HepG2 (cell line): ENCODE measurements around the gene SPRED3. TPM values are rescaled to one million over a fixed set of nuclear protein-coding genes. Genes with fewer than 3 reads are reported as not detected.
A peak's percentile ranks its signal among the peaks of the same experiment; 100 is the strongest.

ENCODE experiments used
- ATF7-NPFF ChIP-seq: sonication (generic); formaldehyde crosslinking; IDR thresholded peaks from 2 replicates; pipeline ENCODE4 v1.8.1; 2023; ENCODE audit warnings: mild to moderate bottlenecking, low read depth, missing genetic modification reagents, moderate library complexity
- CREM ChIP-seq, 2 experiments: sonication (generic) in 1 of 2; formaldehyde crosslinking in 1 of 2; IDR thresholded peaks; 2 replicates each; pipeline versions ENCODE4 v1.4.0 to v1.6.1; 2016 to 2020; ENCODE audit warnings: antibody characterized with exemption in 1 of 2, mild to moderate bottlenecking in 1 of 2, missing genetic modification reagents in 1 of 2
- HIVEP1 ChIP-seq: sonication (generic); formaldehyde crosslinking; IDR thresholded peaks from 2 replicates; pipeline ENCODE4 v1.4.0; 2020; ENCODE audit warnings: mild to moderate bottlenecking, missing genetic modification reagents
- HNRNPK ChIP-seq: fragments of 200-400 bp; formaldehyde crosslinking; IDR thresholded peaks from 2 replicates; pipeline ENCODE4 v1.6.1; 2018; ENCODE audit warnings: low read length, low read depth, moderate library complexity, mild to moderate bottlenecking; ENCODE audit not compliant: poor library complexity, severe bottlenecking
- HOXA5 ChIP-seq: sonication (generic); formaldehyde crosslinking; IDR thresholded peaks from 2 replicates; pipeline ENCODE4 v1.4.0; 2020; ENCODE audit warnings: missing genetic modification reagents
- ISX ChIP-seq: sonication (generic); formaldehyde crosslinking; conservative IDR thresholded peaks from 2 replicates; pipeline ENCODE4 v1.5.0; 2020; ENCODE audit warnings: missing genetic modification reagents
- KAT2B ChIP-seq: fragments of 150-350 bp; IDR thresholded peaks from 2 replicates; pipeline ENCODE4 v1.6.1; 2014; ENCODE audit warnings: low read depth, low read length, borderline replicate concordance
- KDM6A ChIP-seq: IDR thresholded peaks from 2 replicates; pipeline ENCODE4 v1.6.1; 2016; ENCODE audit warnings: low read depth
- RBAK ChIP-seq: sonication (generic); formaldehyde crosslinking; IDR thresholded peaks from 2 replicates; pipeline ENCODE4 v1.5.1; 2020; ENCODE audit warnings: mild to moderate bottlenecking, missing genetic modification reagents
- RBM22 ChIP-seq: fragments of 200-400 bp; formaldehyde crosslinking; optimal IDR thresholded peaks from 2 replicates; pipeline ENCODE3; 2017; ENCODE audit warnings: mild to moderate bottlenecking, low read length, moderate library complexity
- REPIN1 ChIP-seq: sonication (generic); formaldehyde crosslinking; IDR thresholded peaks from 2 replicates; pipeline ENCODE4 v1.8.0; 2022; ENCODE audit warnings: missing genetic modification reagents, low read depth, mild to moderate bottlenecking, borderline replicate concordance
- SOX5 ChIP-seq: IDR thresholded peaks from 2 replicates; pipeline ENCODE4 v1.6.1; 2016; ENCODE audit warnings: borderline replicate concordance
- SP4 ChIP-seq: sonication (generic); formaldehyde crosslinking; IDR thresholded peaks from 2 replicates; pipeline ENCODE4 v1.8.1; 2023; ENCODE audit warnings: mild to moderate bottlenecking, missing genetic modification reagents
- TBX3 ChIP-seq: fragments of 450-650 bp; IDR thresholded peaks from 2 replicates; pipeline ENCODE4 v1.6.1; 2017; ENCODE audit warnings: antibody characterized with exemption, mild to moderate bottlenecking, inconsistent platforms, borderline replicate concordance
- TCF7L2 ChIP-seq: IDR thresholded peaks from 2 replicates; pipeline ENCODE4 v1.6.1; 2011; ENCODE audit warnings: mild to moderate bottlenecking, low read depth, low read length, moderate library complexity
- WIZ ChIP-seq: sonication (generic); formaldehyde crosslinking; IDR thresholded peaks from 2 replicates; pipeline ENCODE4 v1.5.1; 2020; ENCODE audit warnings: mild to moderate bottlenecking, missing genetic modification reagents
- ZFP36L1 ChIP-seq: sonication (generic); formaldehyde crosslinking; IDR thresholded peaks from 2 replicates; pipeline ENCODE4 v1.8.0; 2022; ENCODE audit warnings: mild to moderate bottlenecking, missing genetic modification reagents, moderate library complexity
- ZKSCAN1 ChIP-seq: fragments of 150-350 bp; IDR thresholded peaks from 2 replicates; pipeline ENCODE4 v1.6.1; 2014; ENCODE audit warnings: low read length
- ZMYM3 ChIP-seq: sonication (generic); formaldehyde crosslinking; IDR thresholded peaks from 2 replicates; pipeline ENCODE4 v1.5.1; 2020; ENCODE audit warnings: mild to moderate bottlenecking, missing genetic modification reagents
- ZNF296 ChIP-seq: sonication (generic); formaldehyde crosslinking; conservative IDR thresholded peaks from 2 replicates; pipeline ENCODE4 v1.5.0; 2020; ENCODE audit warnings: mild to moderate bottlenecking, missing genetic modification reagents
- ZNF335 ChIP-seq: sonication (generic); formaldehyde crosslinking; IDR thresholded peaks from 2 replicates; pipeline ENCODE4 v1.4.0; 2020; ENCODE audit warnings: missing genetic modification reagents
- ZNF530 ChIP-seq: sonication (generic); formaldehyde crosslinking; IDR thresholded peaks from 2 replicates; pipeline ENCODE4 v1.5.0; 2020; ENCODE audit warnings: low read depth, mild to moderate bottlenecking, missing genetic modification reagents
- ZNF558 ChIP-seq: sonication (generic); formaldehyde crosslinking; IDR thresholded peaks from 2 replicates; pipeline ENCODE4 v1.9.0; 2022; ENCODE audit warnings: mild to moderate bottlenecking, missing genetic modification reagents, borderline replicate concordance
- ZNF7 ChIP-seq: IDR thresholded peaks from 2 replicates; pipeline ENCODE4 v1.6.1; 2016; ENCODE audit warnings: missing biosample characterization, missing genetic modification reagents
- polyA plus RNA-seq, 8 experiments: library from polyadenylated mRNA; depleted of rRNA in 3 of 8; stranded (reverse) in 7 of 8; unstranded in 1 of 8; fragments of >200 nt; fragmentation: Illumina TruSeq in 4 of 8; extraction: Trizol in 4 of 8; gene quantifications; 2 replicates each; pipeline versions ENCODE4 v1.2.1 to v1.2.3, GENCODE V29; 2011 to 2016; ENCODE audit warnings: low read depth in 4 of 8, missing spikeins in 1 of 8, mixed read lengths in 1 of 8; ENCODE audit not compliant: insufficient read depth in 1 of 8
- total RNA-seq, 5 experiments: library from RNA; depleted of rRNA; stranded (reverse); fragments of >200 nt; fragmentation: Illumina TruSeq; extraction: Trizol; gene quantifications; 2 replicates each; pipeline ENCODE4 v1.2.3, GENCODE V29; 2016; ENCODE audit warnings: low read depth in 1 of 5
- TF ChIP-seq, protein P1 (sequence below): sonication (generic); formaldehyde crosslinking; IDR thresholded peaks from 2 replicates; pipeline ENCODE4 v1.8.0; 2022; ENCODE audit warnings: missing genetic modification reagents, mild to moderate bottlenecking, moderate library complexity, borderline replicate concordance
- TF ChIP-seq, protein P2 (sequence below): sonication (generic); formaldehyde crosslinking; IDR thresholded peaks from 2 replicates; pipeline ENCODE4 v1.5.0; 2020; ENCODE audit warnings: mild to moderate bottlenecking, missing genetic modification reagents, borderline replicate concordance
- TF ChIP-seq, protein P3 (sequence below): sonication (generic); formaldehyde crosslinking; IDR thresholded peaks from 2 replicates; pipeline ENCODE4 v1.4.0; 2020; ENCODE audit warnings: low read depth, mild to moderate bottlenecking, missing genetic modification reagents

SPRED3 gene
- total and polyA plus RNA-seq, 2 of the 13 experiments (the other 11 are each of a cell fraction or from before 2014, with no cell fraction given): 0.15 to 0.17 TPM

DNA sequence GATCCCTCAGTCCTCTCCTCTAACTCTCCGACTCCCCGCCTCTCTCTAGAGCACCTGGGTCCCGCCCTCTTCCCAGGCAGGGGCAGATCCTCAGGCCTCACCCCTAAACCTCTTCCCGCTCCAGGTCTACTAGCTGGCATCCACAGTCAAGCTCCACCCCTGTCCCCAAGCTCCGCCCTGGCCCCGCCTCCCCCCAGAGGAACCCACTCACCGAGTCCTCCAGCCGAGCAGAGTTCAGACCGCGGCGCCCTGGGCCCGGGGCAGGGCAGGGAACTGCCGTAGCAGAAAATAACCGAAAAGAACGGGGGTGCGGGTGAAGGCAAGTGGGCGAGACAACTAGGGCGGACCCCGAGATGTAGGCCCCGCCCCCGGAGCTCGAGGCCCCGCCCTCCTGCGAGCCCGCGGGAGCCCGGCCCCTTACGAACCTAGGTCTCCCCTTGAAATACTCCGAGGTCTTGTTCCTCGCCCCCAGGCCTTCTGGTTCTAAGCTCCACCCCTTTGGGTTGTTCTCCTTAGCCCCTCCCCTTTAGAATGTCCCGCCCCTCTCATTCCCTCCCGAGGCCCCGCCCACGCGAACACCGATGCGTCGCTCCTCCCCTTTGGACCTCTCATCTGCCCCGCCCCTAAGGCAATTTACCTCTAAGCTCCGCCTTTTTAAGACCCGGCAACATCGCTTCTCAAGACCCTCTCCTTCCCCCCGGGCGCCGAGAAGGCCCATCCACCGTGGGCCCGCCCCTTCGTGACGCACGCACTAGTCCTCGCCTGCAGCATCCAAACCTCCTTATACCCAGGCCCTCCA is 748 bp upstream of the SPRED3 start, which contains the start of gene GGN (continued):
- TF ChIP-seq RBAK (CRISPR knock-in tag): no peak
- peak; percentile 78; the same call in 1 of the 2 replicates for TF ChIP-seq SP4
- no peak for TF ChIP-seq TCF7L2
- no peak for TF ChIP-seq HOXA5 (CRISPR knock-in tag)
- no peak for TF ChIP-seq CREM (IDR thresholded peaks at IDR 0.05)
- TF ChIP-seq CREM (CRISPR knock-in tag; IDR thresholded peaks at IDR 0.05): no peak
- TF ChIP-seq, protein P1, sequence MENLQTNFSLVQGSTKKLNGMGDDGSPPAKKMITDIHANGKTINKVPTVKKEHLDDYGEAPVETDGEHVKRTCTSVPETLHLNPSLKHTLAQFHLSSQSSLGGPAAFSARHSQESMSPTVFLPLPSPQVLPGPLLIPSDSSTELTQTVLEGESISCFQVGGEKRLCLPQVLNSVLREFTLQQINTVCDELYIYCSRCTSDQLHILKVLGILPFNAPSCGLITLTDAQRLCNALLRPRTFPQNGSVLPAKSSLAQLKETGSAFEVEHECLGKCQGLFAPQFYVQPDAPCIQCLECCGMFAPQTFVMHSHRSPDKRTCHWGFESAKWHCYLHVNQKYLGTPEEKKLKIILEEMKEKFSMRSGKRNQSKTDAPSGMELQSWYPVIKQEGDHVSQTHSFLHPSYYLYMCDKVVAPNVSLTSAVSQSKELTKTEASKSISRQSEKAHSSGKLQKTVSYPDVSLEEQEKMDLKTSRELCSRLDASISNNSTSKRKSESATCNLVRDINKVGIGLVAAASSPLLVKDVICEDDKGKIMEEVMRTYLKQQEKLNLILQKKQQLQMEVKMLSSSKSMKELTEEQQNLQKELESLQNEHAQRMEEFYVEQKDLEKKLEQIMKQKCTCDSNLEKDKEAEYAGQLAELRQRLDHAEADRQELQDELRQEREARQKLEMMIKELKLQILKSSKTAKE (CRISPR knock-in tag): no peak
- no peak for TF ChIP-seq ZMYM3 (CRISPR knock-in tag)
- TF ChIP-seq ZNF335 (CRISPR knock-in tag): no peak
- TF ChIP-seq, protein P2, sequence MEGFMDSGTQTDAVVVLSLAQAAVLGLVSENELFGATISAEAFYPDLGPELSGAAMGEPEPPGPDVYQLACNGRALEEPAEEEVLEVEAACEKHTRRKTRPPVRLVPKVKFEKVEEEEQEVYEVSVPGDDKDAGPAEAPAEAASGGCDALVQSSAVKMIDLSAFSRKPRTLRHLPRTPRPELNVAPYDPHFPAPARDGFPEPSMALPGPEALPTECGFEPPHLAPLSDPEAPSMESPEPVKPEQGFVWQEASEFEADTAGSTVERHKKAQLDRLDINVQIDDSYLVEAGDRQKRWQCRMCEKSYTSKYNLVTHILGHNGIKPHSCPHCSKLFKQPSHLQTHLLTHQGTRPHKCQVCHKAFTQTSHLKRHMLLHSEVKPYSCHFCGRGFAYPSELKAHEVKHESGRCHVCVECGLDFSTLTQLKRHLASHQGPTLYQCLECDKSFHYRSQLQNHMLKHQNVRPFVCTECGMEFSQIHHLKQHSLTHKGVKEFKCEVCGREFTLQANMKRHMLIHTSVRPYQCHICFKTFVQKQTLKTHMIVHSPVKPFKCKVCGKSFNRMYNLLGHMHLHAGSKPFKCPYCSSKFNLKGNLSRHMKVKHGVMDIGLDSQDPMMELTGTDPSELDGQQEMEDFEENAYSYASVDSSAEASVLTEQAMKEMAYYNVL (CRISPR knock-in tag): 0 out of 2 replicates have a peak, but pooled peaks have one; percentile 42
- TF ChIP-seq, protein P3, sequence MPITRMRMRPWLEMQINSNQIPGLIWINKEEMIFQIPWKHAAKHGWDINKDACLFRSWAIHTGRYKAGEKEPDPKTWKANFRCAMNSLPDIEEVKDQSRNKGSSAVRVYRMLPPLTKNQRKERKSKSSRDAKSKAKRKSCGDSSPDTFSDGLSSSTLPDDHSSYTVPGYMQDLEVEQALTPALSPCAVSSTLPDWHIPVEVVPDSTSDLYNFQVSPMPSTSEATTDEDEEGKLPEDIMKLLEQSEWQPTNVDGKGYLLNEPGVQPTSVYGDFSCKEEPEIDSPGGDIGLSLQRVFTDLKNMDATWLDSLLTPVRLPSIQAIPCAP: no peak
- TF ChIP-seq HIVEP1 (CRISPR knock-in tag): 0 out of 2 replicates have a peak, but pooled peaks have one; percentile 18
- no peak for TF ChIP-seq SOX5 (CRISPR knock-in tag)
- TF ChIP-seq ATF7-NPFF (CRISPR knock-in tag): no peak
- no peak for TF ChIP-seq ZFP36L1 (CRISPR knock-in tag)
- no peak for TF ChIP-seq TBX3
- TF ChIP-seq ZNF558: no peak
- no peak for TF ChIP-seq ZNF296 (CRISPR knock-in tag)
- TF ChIP-seq ZNF7 (CRISPR knock-in tag): no peak
- TF ChIP-seq HNRNPK: peak; percentile 44
- no peak for TF ChIP-seq RBM22
- TF ChIP-seq KAT2B: no peak
- TF ChIP-seq KDM6A (CRISPR knock-in tag): no peak
- TF ChIP-seq REPIN1 (CRISPR knock-in tag): no peak
- TF ChIP-seq ISX (CRISPR knock-in tag): no peak
- TF ChIP-seq ZNF530 (CRISPR knock-in tag): no peak
- TF ChIP-seq ZKSCAN1: no peak
- no peak for TF ChIP-seq WIZ
